Esophagus mucosa (tissue), 1 donor: ENCODE measurements around the gene ADAM8. TPM values are rescaled to one million over a fixed set of nuclear protein-coding genes. Genes with fewer than 3 reads are reported as not detected.
A peak's percentile ranks its signal among the peaks of the same experiment; 100 is the strongest.

ENCODE experiments used
- ATAC-seq: fragments of 200-7000 bp; cut with Tn5 transposase; one replicate; pipeline ENCODE4 v1.9.1; 2020
- total RNA-seq: library from RNA; stranded (reverse); gene quantifications from one replicate; pipeline ENCODE4 v1.2.4, GENCODE V29; 2023
- donor health status: DM: yes; HTN: yes; CAD: no.

The ADAM8 gene
- total RNA-seq, 1 donor from 2014 or later: 2.5 TPM

DNA sequence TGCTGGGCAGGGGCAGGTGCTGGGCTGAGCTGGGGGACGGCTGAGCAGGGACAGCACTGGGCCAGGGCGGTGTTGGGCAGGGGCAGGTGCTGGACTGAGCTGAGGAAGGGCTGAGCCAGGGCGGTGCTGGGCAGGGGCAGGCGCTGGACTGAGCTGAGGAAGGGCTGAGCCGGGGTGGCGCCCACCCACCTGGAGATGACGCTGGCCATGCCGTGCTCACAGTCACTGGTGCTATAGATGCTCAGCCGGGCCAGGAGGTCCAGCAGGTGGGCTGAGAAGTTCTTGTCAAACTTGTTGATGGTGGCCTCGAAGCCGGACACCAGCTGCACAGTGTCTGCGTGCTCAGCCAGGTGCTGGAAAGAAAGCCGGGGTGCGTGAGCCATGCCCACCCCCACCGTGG, 4.4 kb upstream of the ADAM8 start:
- no peak for ATAC-seq

DNA sequence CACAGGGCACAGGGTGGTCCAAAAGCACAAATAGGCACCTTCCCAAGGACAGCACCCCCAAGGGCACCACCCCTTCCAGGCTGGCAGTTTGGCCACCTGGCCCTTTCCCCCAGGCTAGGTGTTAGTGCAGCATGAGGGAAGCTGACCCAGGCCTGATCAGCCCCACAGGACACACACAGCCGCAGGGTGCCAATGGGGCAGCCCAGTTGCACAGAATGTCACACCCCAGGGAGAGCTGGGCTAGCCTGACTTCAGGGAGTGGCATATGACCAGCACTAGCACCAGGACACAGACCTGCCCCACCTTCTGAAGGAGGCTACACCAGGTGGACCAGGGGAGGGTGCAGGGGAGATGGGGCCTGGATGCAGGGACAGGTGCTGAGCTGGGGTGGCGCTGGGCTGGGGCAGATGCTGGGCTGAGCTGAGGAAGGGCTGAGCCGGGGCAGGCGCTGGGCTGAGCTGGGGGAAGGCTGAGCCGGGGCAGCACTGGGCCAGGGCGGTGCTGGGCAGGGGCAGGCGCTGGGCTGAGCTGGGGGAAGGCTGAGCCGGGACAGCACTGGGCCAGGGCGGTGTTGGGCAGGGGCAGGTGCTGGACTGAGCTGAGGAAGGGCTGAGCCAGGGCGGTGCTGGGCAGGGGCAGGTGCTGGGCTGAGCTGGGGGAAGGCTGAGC, 3.9 kb upstream of the ADAM8 start:
- peak; percentile 9 for ATAC-seq

DNA sequence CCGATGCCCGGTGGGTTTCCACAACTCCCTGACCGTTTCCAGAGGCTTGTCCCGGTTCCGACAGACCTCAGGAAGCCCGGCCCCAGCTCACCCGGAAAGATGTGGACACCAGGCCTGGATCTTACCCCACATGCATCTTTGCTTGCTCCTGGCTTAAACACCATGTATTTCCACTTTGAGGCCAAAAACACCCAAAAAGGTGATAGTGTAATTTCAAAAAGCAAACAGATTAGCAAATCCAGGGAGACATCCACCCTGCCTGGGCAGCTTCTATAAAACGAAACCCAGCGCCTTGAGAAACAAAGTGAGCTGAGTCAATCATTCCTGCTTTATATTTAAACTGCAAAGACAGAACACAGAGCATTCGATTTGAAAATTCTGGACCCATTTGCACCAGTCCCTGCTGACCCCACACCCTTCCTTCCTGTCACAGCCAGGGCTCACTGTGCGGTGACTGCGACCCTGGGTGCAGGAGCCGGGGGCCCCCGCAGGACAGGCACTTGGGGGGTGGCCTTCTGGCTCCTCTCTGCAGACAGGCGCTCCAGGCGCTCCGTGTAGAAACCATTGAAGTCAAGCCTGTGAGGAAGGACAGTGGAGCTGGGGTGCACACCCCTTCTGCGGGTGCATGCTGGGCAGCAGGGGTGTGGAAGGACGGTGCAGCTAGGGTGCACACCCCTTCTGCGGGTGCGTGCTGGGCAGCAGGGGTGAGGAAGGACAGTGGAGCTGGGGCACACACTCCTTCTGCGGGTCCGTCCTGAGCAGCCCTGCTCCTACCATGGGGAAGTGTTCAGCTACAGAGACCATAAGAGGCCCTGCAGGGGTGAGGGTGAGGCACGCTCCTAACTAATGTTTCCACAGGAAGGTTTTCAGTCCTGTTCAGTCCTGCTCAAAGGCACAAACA, 2.9 kb upstream of the ADAM8 start:
- no peak for ATAC-seq

DNA sequence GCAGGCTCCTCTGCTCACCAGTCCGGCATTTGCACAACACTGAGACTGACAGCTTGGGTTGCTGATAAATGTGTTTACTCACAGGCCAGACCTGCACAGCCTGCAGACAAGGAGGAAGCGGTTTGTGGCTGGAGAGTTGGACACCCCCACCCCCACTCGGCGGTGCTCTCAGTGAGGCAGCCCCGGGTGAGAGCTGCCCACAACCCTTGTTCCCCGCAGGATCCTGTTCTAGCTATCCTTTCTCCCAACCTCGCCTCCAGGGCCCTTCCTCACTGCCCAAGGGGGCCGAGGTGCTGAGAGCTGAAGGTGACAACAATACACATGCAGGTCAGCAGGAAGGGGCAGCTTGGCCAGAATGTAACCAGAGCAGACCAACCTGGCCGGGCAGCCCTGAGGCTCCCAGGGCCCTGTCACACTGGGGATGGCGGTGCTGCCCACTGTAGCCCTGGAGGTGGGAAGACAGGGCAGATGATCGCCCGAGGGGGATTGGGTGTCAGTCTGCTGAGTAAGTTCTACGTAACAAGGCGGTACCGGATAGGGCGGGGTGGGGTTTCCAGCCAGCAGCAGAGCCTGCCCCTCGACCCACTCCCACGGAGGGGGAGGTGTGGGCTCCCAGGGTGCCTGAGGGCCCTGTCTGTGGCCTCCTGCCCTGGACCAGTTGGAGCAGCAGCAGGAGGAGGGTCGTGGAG, 2.1 kb upstream of the ADAM8 start:
- peak; percentile 58 for ATAC-seq

DNA sequence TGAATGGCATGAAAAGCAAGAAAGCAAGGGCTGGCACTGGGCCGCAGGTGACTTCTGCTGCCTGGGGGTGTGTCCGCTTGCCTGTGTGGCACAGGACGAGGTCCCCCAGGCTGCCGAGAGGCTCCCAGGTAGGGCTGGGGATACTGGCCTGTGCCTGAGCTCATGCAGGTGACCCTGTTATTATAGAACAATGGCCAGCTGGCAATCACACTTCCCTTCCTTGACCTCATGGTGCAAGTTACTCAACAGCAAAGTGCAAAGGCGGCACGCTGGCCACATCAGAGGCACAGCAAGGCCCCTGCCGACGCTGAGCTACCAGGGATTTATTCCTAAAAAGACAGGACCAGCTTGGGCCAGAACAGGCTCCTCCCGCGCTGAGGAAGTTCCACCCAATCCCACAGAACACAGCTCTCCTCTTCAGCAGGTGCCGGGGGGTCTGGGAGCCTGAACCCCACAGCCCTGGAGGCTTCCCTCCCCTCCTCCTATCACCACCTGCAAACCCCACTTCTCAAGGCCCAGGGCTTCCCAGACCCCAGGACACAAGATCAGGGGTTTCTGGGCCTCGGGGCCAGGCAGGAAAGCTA, 1.4 kb upstream of the ADAM8 start:
- ATAC-seq: no peak

DNA sequence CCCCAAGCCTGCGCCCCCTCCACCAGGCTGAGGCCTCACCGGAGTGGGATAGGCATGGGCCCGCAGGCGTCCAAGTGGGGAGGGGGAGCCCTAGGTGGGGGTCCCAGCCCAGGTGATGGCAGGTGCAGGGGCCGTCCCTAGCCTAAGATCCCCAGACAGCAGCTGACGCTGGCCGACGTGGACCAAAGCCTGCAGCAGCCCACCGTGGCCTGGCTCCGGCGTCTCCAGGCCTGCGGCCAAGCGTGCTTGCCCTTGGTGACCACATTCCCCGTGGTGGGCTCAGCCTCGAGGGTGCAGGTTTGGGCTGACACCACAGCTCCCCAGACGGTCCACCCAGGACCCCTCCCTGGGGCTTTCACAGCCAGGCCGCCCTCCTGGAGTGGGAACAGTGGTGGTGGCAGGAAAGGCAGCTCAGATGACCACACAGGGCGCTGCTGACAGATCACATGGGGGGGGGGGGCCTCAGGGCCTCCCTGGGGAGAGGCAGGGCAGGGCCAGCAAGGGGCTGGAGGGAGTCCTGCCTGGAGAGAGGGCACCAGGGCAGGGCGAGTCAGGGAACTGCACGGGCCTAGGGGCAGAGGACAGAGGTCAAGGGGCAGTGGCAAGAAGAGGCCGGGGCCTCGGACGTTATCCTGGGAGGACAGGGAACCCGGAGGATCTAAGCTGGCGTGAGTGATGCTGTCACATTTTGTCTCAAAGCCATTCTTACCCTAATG, 767 bp upstream of the ADAM8 start:
- no peak for ATAC-seq

DNA sequence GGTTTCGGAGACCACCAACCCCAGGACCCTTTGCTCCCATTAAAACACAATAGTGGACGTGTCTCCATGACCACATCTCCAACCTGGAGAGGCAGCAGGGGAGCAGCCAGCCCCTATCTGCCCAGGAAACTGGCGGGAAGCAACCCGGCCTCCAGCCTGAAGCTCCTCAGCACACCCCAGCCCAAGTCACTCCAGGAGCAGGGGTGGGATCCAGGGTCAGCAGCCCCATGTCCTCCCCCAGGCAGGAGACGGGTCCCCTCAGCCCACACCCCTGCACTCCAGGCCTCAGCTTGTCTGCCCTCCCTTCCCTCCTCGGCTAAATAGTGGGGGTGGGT, 601 bp downstream of the ADAM8 start:
- ATAC-seq: no peak

DNA sequence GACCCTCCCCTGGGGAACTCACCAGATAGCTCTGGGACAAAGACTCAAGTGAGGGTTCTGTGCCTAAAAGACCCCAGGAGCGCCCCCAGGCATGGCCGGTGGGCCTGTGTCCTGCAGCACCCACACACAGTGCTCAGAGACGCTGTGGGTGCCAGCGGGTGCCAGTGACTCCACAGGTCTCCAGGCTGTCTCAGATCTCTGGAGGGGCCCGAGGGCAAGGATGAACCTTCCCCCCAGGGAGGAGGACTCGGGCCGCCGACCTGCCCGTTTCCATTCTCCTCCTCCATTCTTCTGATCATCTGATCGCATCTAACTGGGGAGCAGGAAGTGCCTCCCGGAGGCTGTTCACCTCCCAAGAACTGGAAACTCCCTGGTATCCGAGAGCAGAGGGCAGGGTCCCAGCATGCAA, 980 bp downstream of the ADAM8 start:
- ATAC-seq: no peak

DNA sequence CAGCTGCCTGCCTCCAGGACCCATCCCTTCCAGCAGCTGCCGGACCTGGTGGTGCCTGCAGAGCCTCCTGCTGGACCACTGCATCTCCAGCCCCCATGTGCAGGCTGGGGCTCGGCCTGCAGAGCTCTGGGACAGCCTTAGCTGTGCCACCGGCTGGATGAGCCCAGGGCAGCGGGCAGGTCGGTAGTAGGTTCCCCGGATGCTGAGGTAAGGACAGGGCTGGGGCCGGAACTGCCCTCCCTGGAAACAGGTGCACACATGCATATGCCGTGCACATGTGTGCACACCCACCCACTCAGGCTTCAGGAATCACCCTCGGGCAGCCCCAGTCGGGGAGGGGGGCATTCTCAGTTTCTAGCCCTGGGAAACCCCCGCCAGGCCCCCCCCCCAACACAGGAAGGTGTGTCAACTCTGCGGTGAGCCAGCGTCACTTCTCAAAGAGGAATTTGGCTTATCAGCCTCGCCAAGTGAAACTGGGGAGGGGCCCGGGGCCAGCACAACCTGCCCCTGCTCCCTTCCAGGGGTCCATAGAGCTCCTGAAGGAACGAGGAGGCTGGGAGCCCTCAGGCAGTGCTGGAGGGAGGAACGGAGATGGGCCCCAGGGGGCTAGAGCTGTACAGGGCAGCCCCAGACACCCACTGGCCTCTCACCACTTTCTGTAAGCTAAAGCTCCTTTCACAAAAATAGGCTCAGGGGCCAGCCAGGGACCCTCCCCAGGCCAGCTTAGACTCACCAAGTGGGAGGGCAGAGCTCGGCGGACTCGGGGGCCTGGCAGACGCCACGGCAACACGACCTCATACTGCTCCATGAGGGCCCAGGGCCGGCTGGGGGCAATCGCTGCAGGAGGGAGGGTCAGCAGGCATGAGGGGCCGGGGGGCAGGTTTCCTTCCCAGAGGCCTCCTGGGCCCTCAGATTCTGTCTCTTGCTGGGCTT, 1.7 kb downstream of the ADAM8 start:
- ATAC-seq: peak; percentile 43

DNA sequence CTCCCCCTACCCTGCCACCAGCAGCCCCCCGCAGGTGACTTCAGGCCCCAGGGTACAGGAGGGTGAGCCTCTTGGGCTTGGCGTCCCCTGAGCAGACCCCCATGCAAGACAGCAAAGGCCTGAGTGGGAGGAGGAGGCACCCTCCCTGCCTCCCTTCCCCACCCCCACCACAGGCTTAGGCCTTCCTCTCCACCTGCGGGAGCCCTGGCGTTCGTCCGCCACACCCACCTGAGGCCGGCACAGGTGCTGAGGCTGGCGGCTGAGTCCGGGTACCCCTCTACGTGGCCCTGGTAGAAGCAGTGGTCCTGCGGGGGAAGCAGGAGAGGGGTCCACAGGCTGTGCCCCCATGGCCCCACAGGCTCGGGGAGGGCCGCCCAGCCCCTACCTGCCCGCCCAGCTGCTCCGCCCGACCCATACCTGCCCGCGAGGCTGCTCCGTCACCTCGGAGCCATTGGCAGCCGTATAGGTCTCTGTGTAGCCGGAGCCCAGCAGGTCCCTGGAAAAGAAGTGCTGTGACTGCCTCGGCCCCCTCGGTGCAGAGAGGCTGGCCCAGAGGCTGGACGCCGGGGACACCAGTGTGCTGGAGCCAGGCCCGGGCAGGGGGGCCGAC, 3.0 kb downstream of the ADAM8 start:
- no peak for ATAC-seq

DNA sequence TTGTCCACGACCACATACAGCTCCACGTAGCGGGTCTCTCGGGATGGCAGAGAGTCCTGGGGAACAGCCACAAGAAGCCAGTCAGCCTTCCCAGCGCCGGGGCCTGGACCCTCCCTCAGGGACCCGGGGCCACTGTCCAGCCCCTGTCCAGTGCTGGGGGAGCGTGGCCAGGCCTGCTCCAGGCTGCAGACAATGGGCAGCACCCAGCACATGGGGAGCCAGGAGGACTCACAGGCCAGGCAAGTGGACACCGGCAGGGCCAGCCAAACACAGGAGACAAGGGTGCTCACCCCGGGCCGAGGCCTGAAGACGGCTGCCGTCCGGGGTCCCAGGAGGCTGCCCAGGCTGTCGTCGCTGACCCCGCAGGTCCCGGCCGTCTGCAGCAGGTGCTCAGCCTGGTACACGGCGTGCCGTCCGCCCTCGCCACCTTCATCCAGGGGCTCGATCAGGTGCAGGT, 3.7 kb downstream of the ADAM8 start:
- ATAC-seq: no peak

DNA sequence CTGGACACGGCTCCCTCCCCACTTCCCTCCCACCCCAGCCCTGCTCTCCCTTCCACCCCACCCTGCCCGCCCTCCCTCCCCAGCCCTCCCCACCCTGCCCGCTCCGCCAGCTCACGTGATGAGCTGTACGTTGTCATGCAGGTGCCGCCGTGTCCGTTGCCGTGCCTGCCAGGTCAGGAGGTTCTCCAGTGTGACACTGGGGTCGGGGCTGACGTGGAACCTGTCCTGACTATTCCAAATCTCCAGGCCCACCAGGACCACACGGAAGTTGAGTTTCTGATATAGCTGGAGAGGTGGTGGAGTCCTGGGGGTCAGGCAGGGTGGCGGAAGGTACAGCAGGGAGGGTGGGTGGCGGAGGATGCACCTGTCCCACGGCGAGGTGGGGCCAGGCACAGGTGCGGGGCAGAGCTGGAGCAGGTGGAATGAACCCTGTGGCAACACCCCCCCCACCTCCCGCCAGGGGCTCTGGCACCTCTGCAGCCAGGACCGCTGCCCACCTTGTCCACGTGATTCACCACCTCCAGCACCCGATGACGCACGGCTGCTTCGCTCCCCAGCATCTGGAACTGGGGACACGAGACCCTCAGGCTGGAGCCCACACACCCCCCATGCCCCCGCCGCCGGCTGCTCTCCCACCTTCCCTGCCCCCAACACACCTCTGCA, 4.2 kb downstream of the ADAM8 start:
- ATAC-seq: no peak

DNA sequence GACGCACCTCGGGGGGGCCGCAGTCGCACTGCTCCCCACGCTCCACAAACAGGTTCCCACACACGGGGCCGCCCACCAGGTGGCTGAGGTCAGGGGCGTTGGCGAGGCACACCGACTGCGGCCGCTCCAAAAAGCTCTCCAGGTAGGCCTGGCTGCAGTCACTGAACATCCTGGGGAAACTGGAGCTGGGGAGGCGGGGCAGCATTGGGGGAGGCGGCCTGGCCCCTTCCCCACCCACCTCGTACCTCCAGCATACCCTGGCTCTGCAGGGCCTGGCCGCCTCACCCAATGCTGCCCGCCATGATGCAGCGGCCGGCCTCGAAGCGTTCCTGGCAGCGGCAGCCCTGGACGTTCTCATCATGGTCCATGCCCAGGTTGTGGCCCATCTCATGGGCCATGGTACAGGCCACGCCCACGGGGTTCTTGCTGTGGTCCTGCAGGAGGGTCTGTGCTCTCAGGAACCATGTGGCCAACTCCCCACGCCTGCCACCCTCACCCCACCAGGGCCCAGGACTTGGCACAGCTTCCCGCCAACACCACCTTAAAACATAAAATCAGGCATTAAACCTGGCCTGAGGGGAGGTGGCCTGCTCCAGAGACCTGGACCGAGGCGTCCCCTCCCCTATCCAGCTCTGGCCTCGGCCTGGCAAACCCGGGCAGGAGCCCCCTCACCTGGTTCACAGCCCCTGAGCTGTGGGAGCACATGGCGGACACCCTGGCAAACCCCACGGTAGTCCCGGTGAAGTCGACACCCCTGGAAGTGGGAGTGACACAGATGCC, 5.0 kb downstream of the ADAM8 start:
- ATAC-seq: no peak

DNA sequence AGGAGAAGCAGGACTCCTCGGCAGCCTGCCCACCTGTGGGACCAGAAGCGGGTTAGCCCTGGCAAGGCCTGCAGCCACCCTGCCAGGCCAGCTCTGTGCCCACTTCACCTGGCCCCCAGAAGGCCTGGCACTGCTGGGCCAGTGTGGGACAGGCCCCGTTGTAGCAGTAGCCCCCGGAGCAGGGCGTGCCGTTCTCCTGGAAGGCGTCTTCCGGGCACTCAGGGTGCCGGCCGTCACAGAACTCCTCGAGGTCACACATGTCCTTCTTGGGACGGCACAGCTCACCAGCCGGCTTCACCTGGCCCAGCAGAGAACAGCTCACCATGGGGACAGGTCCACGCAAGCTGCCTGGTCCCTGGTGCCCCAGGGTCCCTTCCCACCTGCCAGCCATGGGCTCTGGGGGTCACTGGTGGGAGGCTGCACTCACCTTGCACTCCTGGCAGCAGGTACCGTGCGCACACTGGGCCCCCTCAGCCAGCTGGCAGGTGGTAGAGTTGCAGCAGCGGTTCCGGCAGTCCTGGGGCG, 5.8 kb downstream of the ADAM8 start:
- no peak for ATAC-seq

DNA sequence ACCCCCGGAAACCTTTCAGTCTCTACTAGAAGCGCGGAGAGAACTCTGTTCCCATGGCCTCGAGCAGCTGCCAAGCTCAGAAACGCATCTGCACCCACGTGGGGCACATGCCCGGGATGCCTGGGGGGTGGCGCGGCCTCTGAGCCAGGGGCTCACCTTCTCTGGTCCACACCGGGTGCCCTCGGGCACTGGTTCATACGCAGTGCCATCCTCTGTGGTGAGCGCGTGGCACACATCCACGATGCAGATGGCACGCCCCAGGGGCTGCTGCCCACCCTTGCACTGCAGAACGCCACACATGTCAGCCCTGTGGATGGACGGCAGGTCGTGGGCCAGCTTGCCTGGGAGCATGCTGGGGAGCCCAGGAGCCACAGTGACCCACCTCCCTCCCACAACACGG, 6.5 kb downstream of the ADAM8 start:
- ATAC-seq: no peak

DNA sequence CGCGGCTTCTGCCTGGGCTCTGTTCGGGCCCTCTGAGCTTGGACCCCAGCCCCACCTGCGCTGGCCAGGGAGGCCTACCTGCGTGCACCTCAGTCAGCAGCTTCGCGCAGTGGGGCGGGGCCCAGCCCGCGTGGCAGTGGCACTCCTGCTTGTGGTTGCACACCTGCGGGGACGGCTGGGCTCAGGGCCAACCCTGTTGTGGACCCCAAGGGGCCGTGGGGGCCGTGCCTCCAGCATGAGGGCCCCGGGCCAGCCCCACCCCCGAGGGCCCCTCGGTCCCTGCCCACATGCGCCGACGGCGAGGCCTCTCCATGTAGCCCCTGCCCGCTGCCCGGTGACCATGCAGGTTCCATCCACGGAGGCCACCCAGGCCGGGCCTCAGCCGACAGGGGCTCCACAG, 7.3 kb downstream of the ADAM8 start:
- ATAC-seq: no peak

DNA sequence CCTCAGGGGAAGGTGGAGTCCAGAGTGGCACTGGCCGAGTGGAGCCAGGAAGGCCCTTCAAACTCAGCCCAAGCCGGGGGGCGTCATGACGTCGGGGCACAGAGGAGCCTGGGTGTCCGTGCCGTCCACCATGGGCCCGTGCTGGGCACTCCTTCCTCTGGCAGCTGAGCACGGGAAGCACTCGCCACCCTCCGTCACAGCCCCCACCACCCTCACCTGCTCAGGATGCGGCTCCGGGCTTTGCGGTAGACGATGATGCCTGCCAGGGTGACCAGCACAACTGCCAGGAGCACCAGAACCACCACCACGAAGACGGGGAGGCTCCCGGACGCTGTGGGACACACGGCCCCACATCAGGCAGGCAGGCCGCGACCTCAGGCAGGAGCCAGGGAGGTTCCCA, 8.1 kb downstream of the ADAM8 start:
- no peak for ATAC-seq

DNA sequence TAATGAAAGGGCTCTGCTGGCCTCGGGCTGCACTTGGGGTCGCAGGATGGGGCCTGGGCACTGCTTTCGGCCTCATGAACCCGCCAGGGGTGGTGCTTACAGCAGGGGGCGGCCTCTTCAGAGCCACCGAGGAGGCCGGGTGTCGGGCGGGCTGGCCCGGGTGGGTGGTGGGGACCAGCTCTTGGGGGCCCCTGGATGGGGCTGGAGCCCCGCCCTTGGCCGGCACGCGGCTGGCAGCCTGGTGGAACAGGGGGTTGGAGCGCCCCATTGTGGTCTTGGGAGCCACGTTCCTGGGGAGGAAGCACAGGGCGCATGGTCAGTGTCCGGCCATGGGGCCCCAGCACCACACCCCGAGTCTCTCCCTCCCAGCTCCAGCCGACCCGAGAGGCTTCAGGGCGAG, 8.8 kb downstream of the ADAM8 start:
- no peak for ATAC-seq

DNA sequence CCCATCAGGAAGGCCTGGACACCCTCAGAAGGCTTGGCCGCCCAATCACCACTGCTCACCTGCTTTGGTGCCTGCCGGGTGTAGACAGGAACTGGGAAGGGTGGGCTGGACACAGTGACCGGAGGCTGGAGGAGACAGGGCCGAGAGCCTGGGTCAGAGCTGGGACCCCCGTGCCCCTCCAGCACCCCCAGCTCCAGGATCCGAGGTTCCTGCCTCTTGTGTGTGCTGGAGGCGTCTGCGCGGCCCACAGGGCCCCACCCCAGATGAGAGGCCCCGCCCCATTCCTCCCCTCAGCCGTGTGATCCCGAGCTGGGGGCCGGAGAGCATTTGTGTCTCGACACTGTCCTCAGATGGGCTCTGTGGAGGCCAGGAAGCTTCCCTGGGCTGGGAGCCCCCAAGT, 9.4 kb downstream of the ADAM8 start:
- no peak for ATAC-seq
